DMS114 treated with DMSO at 0.1 percent for 48 hours (cell line): ENCODE measurements around the gene MIER2.

Source experiments
- DNase-seq: peaks from one replicate; lab custom pipeline; 2025; ENCODE audit not compliant: unreplicated experiment; lab: John Stamatoyannopoulos, UW

MIER2 gene

DNA sequence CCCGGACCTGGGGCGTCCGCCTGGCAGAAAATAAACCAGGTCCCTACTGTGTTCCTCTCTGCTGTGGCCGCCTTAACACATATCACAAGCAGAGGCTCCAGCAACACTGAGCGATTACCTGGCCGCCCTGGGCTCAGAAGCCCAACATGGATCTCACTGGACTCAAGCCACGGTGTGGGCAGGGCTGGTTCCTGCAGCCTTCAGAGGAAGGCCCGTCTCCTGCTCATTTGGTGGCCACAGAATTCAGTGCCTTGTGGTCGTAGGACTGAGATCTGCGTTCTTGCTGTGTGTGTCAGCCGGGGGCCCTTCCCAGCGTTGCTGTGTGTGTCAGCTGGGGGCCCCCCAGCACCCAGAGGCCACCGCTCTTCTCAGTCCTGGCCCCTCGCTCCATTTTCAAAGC lies 34.1 kb upstream of the MIER2 start:
- no peak for DNase-seq

- no peak for DNase-seq
These were observed 33.4 kb upstream of the MIER2 start for GRCh38 chr19:377801-378581.

GRCh38 chr19:376111-376470 lies 31.5 kb upstream of the MIER2 start:
- DNase-seq: no peak

DNA sequence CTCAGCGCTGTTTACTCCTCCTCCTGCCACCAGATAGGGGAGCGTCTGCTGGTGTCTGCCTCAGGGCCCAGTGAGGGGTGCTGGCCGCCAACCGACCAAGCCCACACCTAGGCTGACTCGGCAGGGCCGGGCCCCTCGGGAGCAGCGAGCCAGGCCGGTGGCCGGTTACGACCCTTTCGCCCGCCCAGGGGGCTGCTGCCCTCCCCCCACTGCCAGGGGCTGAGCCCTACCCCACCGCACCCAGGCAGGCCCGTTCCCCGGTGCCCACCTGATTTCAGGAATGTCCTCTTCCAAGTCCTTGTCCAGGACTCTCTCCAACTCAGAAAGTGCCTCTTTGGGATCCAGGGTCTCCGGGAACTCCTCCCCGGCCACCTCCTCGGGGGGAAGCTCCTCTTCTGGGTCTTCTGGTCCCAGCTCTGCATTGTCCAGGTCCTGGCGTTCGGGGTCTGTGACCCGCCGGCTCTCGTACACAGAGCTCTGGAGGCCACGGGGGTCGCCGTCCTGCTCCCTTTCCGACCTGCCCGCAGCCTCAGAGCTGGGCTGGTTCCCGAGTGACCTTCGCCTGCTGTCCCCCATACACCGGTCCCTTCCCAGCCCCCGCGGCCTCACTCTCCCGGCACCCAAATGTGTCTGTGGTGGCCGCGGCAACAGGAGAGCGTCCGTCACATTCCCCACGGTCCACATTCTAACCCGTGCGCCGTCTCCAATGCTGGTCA lies 31.0 kb upstream of the MIER2 start:
- DNase-seq: no peak

DNA sequence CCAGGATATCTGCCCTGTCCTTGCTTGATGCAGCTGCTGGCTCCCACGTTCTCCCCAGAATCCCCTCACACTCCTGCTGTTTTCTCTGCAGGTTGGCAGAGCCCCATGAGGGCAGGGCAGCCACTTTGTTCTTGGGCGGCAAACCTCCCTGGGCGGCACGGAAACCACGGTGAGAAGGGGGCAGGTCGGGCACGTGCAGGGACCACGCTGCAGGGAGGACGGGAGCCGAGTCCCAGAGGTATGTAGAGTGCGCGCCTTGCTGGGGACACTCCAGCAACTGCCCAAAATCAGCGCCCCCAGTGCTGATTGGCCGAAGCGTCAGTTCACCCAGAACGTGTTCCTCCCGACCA lies 30.3 kb upstream of the MIER2 start:
- DNase-seq: no peak

- DNase-seq: no peak
These were observed 29.7 kb upstream of the MIER2 start for GRCh38 chr19:374183-374885.

DNA sequence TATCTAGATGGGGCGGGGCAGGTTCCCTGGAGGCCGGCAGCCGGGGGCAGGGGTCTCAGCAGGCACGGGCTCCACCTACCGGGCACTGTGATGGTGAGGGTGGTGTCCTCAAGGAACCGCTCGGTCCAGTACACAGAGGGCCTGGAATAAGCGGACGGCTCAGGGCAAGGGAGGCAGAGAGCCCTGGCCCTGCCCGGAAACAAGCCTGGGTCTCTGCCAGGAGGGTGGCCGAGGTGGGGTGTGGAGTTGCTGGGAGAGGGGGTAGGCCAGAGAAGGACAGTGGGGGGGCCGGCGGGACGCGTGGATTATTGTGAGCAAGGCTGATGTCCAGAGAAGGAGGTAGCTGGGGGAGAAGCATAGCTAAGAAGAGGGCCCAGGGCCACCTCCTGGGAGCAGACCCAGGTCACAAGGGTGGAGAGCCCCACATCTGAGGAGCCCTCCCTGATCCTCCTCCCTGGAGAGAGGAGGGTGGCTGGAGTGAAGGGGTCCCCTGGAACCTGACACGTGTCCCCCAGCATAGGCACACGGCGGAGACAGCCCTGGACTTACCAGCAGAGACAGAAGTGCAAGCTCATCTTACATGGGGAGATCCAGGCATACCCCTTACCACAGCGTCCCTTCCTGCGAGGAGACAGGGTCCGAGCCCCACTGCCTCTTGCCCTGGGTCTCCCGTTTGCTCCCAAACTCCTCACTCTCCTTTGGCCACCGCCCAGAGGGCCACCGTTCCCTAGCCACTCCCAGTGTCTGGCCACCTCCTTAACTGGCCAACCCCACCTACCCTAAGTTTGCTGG lies 29.0 kb upstream of the MIER2 start:
- no peak for DNase-seq

- no peak for DNase-seq
These were observed 27.8 kb upstream of the MIER2 start for GRCh38 chr19:372306-372890.

DNA sequence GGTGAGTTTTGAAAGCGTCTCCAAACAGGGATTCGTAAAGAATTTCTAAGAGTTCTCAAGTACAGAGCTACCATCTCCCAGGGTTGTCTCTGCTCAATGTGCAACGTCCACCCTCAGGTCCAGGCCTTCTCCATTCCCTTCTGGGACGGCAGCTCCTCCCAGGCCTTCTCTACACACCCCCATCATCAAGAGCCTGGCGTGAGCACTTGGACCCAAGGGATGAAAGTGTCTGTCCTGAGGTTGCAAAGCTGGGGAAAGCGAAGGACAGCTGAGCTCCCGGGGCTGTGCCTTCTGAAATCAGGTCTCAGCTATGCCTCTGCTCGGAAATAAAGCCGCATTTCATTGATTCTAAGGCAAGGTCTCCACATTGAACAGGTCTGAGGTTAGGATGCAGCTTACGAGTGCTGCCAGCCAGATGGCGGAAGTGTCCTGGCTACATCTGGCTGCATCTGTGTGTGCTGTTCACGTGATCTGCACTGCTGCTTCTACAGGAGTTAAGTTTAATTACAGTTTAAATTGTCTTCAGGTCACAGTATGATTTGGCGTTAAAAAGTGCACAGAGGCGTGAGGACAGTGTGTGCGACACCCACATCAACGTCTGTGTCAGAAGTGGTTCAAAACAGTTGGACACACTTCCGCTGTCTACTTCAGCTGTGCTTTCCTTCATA lies 27.0 kb upstream of the MIER2 start:
- DNase-seq: no peak

- DNase-seq: no peak
These were observed 26.2 kb upstream of the MIER2 start for GRCh38 chr19:370641-371330.

DNA sequence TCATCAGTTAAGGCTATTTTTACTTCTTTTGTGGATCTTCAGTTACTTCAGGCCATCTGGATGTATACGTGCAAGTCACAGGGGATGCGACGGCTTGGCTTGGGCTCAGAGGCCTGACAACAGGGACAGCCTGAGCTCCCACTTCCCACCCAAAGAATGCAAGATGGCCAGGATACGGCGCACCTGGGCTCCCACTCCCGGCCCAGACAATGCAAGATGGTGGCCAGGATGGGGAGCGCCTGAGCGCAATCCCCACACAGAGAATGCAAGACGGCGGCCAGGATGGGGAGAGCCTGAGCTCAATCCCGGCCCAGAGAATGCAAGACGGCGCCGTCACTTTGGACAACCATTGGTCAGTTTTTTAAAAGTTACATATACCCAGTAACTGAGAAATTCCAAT lies 25.3 kb upstream of the MIER2 start:
- DNase-seq: no peak

- DNase-seq: no peak
These were observed 24.7 kb upstream of the MIER2 start for GRCh38 chr19:369256-369655.

- no peak for DNase-seq
These were observed 24.0 kb upstream of the MIER2 start for GRCh38 chr19:368630-369024.

DNA sequence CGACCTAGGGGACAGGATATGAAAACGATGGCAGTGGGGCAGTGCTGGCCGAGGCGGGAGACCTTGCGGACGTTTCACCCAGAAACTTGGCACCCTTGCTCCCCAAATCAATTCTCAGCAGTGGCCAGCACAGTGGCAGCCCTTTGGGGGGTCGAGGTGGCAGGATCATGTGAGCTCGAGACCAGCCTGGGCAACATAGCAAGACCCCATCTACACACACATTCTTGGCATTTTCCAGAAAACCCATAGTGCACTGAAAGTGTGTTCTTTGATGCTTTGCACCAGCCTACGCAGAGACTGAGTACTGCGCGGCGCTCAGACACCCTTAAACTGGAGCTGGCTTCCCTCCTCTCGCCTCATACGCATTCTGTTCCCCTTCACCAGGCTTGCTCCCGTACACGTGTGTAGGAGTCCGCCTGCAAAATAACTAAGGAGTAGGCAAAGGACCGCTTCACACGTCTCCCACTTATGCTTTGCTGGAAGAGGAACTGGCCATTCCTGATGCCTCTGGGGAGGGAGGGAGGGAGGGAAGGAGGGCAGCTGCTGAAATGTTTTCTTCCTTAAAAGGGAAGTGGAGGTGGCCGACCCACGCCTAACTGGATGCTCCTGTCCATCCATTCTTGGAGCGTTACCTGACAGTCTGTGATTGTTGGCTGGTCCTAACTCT lies 23.5 kb upstream of the MIER2 start:
- no peak for DNase-seq

GRCh38 chr19:367561-367960 lies 23.0 kb upstream of the MIER2 start:
- DNase-seq: no peak

DNA sequence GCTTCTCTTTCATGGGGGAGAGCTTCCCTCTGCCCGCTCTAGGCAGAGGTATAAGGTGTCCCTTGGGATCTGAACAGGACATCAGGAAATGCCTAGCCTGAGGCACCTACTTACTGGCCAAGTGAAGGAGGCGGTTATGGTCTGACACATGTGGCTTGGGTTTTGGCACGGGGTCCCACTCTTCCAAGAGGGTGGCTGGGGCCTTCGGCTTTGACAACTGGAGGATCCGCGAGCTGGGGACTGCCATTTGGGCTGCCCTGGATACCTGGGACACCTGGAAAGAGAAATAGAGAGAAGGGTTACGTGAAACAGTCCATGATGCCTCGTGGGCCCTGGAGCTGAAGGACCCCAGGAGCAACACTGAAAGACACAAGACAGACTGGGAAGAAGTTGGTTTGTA lies 22.4 kb upstream of the MIER2 start:
- no peak for DNase-seq

DNA sequence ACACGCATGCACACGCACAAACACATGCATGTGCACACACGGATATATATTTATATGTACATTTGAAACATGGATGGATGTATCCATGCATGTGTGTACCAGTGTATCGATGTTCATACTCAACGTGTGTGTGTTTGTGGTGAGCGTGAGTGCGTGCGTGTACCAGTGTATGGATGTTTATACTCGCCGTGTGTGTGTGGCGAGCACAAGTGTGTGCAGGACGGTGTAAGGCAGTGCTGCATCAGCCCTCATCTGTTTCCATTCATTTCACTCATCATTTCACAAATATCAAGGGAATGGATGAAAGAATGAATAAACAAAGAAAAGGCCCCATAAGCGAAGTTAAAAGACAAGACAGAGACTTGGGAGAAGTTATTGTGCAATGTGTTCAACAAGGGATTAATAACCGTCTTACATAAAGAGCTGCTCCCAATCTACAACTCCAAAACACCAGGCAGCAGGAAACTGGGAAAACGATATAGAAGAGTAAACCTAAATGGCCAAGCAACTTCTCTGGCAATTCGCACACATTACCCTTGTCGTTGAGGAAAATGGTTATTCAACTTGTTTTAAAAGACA lies 21.7 kb upstream of the MIER2 start:
- no peak for DNase-seq

DNA sequence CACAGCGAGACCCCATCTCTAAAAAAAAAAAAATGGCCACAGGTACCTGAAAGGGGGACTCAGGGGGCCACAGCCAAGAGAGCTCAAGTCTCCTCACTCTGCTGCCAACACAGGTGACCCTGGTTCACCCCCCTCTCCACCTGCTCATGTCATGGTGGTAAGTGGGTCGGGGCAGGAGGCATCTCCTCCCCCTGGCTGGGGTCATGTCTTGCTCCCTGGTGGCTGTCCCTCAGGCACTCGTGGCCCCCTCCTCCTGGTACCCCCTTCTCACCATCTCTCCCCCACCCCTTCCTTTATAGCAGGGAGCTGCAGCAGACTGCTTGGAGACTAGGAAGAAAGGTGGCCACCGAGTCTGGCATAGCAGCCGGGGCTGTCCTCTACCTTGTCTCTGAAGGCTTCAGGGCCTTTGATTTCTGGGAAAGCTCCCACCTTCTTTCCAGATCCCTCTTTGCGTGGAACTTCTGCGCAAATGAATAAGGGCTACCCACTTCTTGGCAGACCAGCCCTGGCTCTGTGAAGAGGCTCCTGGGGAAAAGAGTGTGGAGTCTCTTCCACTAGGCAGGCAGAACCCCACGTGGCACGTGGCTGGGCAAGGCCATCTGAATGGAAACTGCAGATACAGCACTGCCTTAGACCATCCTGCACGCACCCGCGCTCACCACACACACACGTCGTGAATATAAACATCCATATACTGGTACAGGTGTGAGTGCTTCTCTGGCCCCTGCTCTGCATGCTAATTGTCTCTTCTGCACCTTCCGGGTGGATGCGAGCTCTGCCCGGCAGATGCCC lies 20.1 kb upstream of the MIER2 start:
- DNase-seq: no peak
